Measurements from ENCODE around the gene IRF9.

DNA sequence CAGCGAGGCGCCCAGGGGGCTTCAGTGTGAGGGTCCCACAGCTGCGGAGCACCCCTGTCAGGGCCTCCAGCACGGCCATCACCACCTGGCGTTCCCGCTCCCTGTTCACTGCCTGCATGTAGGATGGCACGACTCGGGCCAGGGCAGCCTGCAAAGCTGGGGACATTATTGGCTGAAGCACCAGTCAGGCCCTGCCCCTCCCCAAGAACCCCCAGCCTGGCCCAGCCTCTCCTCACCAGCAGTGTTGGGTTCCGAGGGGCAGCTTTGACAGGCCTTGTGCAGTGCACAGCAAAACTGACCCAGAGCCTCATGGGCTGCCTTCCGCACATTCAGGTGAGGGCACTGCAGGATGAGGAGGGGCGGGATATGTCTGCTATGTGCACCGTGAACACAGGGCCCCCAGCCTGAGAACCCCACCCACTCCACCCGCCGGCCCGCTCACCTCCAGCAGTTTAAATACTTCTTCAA, 22.0 kb downstream of the IRF9 start:
- TF ChIP-seq, protein P1, sequence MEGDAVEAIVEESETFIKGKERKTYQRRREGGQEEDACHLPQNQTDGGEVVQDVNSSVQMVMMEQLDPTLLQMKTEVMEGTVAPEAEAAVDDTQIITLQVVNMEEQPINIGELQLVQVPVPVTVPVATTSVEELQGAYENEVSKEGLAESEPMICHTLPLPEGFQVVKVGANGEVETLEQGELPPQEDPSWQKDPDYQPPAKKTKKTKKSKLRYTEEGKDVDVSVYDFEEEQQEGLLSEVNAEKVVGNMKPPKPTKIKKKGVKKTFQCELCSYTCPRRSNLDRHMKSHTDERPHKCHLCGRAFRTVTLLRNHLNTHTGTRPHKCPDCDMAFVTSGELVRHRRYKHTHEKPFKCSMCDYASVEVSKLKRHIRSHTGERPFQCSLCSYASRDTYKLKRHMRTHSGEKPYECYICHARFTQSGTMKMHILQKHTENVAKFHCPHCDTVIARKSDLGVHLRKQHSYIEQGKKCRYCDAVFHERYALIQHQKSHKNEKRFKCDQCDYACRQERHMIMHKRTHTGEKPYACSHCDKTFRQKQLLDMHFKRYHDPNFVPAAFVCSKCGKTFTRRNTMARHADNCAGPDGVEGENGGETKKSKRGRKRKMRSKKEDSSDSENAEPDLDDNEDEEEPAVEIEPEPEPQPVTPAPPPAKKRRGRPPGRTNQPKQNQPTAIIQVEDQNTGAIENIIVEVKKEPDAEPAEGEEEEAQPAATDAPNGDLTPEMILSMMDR (IDR thresholded peaks at IDR 0.05 in 4 of 5, conservative IDR thresholded peaks at IDR 0.05 in 1 of 5) = no peak
- no peak for TF ChIP-seq POLR2A (IDR thresholded peaks at IDR 0.05)
